Measurements from ENCODE around the gene SHF. TPM values are rescaled to one million over a fixed set of nuclear protein-coding genes. Genes with fewer than 3 reads are reported as not detected.

SHF gene
- total and polyA plus RNA-seq, 2 of the 8 experiments (the other 6 are each of a cell fraction or from before 2014, with no cell fraction given) = 13.1 to 26.7 TPM

DNA sequence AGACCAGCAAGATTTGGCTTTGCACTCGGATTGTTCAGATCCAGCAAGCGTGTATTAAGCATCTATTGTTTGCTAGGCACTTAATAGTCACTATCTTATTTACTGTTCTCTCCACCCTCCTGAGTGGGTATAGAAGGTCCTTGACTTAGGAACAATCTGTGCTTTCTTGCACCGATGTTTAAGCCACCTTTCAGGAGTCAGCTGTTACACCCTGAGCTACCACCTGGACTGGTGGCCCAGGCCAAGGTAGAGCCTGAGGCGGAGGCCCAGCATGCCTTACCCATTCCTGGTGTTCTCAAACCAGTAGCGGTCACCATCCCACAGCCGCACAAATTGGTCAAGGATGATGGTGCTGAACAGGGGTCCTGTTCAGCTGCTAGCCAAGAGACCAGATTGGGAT is 48.0 kb downstream of the SHF start (continued):
- TF ChIP-seq, protein P1, sequence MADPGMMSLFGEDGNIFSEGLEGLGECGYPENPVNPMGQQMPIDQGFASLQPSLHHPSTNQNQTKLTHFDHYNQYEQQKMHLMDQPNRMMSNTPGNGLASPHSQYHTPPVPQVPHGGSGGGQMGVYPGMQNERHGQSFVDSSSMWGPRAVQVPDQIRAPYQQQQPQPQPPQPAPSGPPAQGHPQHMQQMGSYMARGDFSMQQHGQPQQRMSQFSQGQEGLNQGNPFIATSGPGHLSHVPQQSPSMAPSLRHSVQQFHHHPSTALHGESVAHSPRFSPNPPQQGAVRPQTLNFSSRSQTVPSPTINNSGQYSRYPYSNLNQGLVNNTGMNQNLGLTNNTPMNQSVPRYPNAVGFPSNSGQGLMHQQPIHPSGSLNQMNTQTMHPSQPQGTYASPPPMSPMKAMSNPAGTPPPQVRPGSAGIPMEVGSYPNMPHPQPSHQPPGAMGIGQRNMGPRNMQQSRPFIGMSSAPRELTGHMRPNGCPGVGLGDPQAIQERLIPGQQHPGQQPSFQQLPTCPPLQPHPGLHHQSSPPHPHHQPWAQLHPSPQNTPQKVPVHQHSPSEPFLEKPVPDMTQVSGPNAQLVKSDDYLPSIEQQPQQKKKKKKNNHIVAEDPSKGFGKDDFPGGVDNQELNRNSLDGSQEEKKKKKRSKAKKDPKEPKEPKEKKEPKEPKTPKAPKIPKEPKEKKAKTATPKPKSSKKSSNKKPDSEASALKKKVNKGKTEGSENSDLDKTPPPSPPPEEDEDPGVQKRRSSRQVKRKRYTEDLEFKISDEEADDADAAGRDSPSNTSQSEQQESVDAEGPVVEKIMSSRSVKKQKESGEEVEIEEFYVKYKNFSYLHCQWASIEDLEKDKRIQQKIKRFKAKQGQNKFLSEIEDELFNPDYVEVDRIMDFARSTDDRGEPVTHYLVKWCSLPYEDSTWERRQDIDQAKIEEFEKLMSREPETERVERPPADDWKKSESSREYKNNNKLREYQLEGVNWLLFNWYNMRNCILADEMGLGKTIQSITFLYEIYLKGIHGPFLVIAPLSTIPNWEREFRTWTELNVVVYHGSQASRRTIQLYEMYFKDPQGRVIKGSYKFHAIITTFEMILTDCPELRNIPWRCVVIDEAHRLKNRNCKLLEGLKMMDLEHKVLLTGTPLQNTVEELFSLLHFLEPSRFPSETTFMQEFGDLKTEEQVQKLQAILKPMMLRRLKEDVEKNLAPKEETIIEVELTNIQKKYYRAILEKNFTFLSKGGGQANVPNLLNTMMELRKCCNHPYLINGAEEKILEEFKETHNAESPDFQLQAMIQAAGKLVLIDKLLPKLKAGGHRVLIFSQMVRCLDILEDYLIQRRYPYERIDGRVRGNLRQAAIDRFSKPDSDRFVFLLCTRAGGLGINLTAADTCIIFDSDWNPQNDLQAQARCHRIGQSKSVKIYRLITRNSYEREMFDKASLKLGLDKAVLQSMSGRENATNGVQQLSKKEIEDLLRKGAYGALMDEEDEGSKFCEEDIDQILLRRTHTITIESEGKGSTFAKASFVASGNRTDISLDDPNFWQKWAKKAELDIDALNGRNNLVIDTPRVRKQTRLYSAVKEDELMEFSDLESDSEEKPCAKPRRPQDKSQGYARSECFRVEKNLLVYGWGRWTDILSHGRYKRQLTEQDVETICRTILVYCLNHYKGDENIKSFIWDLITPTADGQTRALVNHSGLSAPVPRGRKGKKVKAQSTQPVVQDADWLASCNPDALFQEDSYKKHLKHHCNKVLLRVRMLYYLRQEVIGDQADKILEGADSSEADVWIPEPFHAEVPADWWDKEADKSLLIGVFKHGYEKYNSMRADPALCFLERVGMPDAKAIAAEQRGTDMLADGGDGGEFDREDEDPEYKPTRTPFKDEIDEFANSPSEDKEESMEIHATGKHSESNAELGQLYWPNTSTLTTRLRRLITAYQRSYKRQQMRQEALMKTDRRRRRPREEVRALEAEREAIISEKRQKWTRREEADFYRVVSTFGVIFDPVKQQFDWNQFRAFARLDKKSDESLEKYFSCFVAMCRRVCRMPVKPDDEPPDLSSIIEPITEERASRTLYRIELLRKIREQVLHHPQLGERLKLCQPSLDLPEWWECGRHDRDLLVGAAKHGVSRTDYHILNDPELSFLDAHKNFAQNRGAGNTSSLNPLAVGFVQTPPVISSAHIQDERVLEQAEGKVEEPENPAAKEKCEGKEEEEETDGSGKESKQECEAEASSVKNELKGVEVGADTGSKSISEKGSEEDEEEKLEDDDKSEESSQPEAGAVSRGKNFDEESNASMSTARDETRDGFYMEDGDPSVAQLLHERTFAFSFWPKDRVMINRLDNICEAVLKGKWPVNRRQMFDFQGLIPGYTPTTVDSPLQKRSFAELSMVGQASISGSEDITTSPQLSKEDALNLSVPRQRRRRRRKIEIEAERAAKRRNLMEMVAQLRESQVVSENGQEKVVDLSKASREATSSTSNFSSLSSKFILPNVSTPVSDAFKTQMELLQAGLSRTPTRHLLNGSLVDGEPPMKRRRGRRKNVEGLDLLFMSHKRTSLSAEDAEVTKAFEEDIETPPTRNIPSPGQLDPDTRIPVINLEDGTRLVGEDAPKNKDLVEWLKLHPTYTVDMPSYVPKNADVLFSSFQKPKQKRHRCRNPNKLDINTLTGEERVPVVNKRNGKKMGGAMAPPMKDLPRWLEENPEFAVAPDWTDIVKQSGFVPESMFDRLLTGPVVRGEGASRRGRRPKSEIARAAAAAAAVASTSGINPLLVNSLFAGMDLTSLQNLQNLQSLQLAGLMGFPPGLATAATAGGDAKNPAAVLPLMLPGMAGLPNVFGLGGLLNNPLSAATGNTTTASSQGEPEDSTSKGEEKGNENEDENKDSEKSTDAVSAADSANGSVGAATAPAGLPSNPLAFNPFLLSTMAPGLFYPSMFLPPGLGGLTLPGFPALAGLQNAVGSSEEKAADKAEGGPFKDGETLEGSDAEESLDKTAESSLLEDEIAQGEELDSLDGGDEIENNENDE (IDR thresholded peaks at IDR 0.05; ENCODE audit: insufficient replicate concordance, low read length) = no peak
- TF ChIP-seq ASH2L (IDR thresholded peaks at IDR 0.05; ENCODE audit: low read length) (no peak), HDAC2 (IDR thresholded peaks at IDR 0.05; ENCODE audit: borderline replicate concordance in 1 of 2, low read depth in 2 of 2, low read length in 2 of 2) (no peak), ZNF274 (IDR thresholded peaks at IDR 0.05; ENCODE audit: borderline replicate concordance, extremely low read depth, low read length) (no peak), SAP30 (IDR thresholded peaks at IDR 0.05; ENCODE audit: insufficient read depth, insufficient replicate concordance, low read length) (no peak), CBX5 (IDR thresholded peaks at IDR 0.05; ENCODE audit: low read depth, low read length) (no peak), CEBPB (IDR thresholded peaks at IDR 0.05; ENCODE audit: low read depth, low read length) (no peak), RXRA (IDR thresholded peaks at IDR 0.05; ENCODE audit: insufficient read depth, low read depth, low read length) (no peak), SRF (IDR thresholded peaks at IDR 0.05; ENCODE audit: low read depth, low read length) (no peak), BRCA1 (IDR thresholded peaks at IDR 0.05; ENCODE audit: low read depth, low read length) (no peak), CHD2 (IDR thresholded peaks at IDR 0.05; ENCODE audit: low read length) (no peak)
